ENCODE results near the gene CFAP46.

DNA sequence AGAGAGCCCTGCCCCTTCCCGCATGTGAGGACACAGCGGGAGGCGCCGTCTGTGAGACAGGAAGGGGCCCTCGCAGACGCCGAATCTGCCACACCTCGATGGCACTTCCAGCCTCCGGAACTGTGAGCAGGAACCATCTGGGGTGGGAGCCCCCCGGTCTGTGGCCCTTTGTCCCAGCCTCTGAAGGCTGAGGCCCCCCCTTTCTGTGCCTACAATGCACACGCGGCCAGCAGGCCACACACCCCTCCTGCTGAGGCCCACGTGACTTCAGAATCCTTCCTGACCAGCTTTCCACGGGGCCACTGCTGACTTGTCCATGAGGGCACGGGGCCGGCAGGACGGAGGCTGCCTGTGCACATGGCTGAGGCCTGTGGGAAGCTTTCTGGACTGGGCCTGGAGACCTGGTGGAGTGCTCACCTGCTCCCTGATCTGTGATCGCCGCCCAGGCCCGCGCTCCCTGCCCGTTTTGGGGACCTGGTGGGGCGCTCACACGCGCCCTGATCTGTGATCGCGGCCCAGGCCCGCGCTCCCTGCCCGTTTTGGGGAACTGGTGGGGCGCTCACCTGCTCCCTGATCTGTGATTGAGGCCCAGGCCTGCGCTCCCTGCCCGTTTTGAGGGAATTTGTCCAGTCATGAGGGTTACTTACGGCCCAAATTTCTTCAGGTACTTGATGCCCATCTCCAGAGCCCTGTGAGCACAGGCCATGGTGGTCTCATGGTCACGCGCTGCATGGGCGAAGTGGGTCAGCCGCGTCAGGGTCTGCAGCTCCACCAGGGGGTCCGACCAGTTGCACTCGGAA is 34.3 kb downstream of the CFAP46 start:
- TF ChIP-seq, protein P1, sequence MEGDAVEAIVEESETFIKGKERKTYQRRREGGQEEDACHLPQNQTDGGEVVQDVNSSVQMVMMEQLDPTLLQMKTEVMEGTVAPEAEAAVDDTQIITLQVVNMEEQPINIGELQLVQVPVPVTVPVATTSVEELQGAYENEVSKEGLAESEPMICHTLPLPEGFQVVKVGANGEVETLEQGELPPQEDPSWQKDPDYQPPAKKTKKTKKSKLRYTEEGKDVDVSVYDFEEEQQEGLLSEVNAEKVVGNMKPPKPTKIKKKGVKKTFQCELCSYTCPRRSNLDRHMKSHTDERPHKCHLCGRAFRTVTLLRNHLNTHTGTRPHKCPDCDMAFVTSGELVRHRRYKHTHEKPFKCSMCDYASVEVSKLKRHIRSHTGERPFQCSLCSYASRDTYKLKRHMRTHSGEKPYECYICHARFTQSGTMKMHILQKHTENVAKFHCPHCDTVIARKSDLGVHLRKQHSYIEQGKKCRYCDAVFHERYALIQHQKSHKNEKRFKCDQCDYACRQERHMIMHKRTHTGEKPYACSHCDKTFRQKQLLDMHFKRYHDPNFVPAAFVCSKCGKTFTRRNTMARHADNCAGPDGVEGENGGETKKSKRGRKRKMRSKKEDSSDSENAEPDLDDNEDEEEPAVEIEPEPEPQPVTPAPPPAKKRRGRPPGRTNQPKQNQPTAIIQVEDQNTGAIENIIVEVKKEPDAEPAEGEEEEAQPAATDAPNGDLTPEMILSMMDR (IDR thresholded peaks at IDR 0.05) = no peak
- no peak for TF ChIP-seq POLR2A (IDR thresholded peaks at IDR 0.05)

Measured in esophagus squamous epithelium (tissue), 4 donors.